Thoracic aorta (tissue), 2 donors: ENCODE results near the gene UGT1A8. TPM values are rescaled to one million over a fixed set of nuclear protein-coding genes. Genes with fewer than 3 reads are reported as not detected.
"Not testable (repeated sequence)": the region's sequence is repeated elsewhere in the genome, so short reads cannot be mapped to it uniquely, and the experiment has no call there.

ENCODE experiments used
- ATAC-seq: fragments of 150-250 bp; one replicate; pipeline ENCODE4 v1.8.0; 2017; ENCODE audit warnings: low read depth; ENCODE audit not compliant: insufficient number of reproducible peaks, low FRiP score
- DNase-seq: peaks from one replicate; pipeline ENCODE4 v3.0.0-alpha.2; 2020; ENCODE audit warnings: low spot score
- H3K27ac ChIP-seq, 2 donors: fragments of 200-600 bp; sonication (generic); 1 replicate in 1 of 2; 2 replicates in 1 of 2; pipeline ENCODE4 v1.5.1; 2016; ENCODE audit warnings: mild to moderate bottlenecking in 2 of 2, moderate library complexity in 2 of 2
- H3K27me3 ChIP-seq: fragments of 200-600 bp; sonication (generic); replicated peaks from 2 replicates; pipeline ENCODE4 v1.6.0; 2016; ENCODE audit warnings: mild to moderate bottlenecking; ENCODE audit not compliant: insufficient read depth
- H3K36me3 ChIP-seq: fragments of 200-600 bp; sonication (generic); one replicate; pipeline ENCODE4 v1.5.1; 2016
- H3K4me1 ChIP-seq, 2 donors: fragments of 200-600 bp; sonication (generic); 1 replicate in 1 of 2; 2 replicates in 1 of 2; pipeline versions ENCODE4 v1.5.1 to v1.6.0; 2016; ENCODE audit warnings: low read depth in 2 of 2, mild to moderate bottlenecking in 1 of 2; ENCODE audit not compliant: control insufficient read depth in 1 of 2
- H3K4me3 ChIP-seq: fragments of 200-600 bp; sonication (generic); 2 replicates; pipeline ENCODE4 v1.5.1; 2016; ENCODE audit warnings: mild to moderate bottlenecking
- H3K9me3 ChIP-seq: fragments of 200-600 bp; sonication (generic); 2 replicates; pipeline ENCODE4 v1.5.1; 2016
- total RNA-seq, 2 donors: library from RNA; depleted of rRNA; stranded (reverse); fragments of >200 nt; gene quantifications; one replicate each; pipeline versions ENCODE4 v1.1.0 to v1.2.3, GENCODE V29; 2016
- TF ChIP-seq, protein P1 (sequence below): fragments of 200-600 bp; sonication (generic); IDR thresholded peaks from one replicate; pipeline ENCODE4 v1.5.1; 2019; ENCODE audit warnings: antibody characterized with exemption

The UGT1A8 gene
- total RNA-seq, 2 donors from 2014 or later: not detected

DNA sequence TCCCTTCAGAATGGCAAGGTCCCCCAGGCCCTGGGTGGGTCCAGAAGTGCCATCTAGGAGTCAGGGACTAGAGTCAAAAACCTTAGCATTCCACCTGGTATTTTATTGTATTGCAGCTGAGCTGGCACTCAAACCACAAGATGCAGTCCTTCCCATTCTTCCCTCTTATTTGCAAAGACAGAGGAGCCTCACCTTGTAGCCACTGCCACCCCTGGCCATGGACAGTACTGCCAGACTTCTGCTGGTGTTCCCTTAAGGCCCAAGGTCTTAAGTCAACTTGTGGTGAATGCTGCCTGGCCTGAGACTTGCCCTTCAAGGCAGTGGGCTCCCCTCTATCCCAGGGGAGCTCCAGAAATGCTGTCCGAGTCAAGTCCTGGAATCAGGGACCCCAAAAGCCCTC is 25.7 kb downstream of the UGT1A8 start:
- Histone ChIP-seq H3K27me3 (no peaks in the 10 kb centered on the region), H3K4me3 (no peak overlapping the region), H3K36me3 (no peaks in the 10 kb centered on the region), H3K4me1 (no peaks in the 10 kb centered on the region), H3K27ac (no peak overlapping the region), H3K9me3 (no peaks in the 10 kb centered on the region)
- no peak for ATAC-seq
- TF ChIP-seq, protein P1, sequence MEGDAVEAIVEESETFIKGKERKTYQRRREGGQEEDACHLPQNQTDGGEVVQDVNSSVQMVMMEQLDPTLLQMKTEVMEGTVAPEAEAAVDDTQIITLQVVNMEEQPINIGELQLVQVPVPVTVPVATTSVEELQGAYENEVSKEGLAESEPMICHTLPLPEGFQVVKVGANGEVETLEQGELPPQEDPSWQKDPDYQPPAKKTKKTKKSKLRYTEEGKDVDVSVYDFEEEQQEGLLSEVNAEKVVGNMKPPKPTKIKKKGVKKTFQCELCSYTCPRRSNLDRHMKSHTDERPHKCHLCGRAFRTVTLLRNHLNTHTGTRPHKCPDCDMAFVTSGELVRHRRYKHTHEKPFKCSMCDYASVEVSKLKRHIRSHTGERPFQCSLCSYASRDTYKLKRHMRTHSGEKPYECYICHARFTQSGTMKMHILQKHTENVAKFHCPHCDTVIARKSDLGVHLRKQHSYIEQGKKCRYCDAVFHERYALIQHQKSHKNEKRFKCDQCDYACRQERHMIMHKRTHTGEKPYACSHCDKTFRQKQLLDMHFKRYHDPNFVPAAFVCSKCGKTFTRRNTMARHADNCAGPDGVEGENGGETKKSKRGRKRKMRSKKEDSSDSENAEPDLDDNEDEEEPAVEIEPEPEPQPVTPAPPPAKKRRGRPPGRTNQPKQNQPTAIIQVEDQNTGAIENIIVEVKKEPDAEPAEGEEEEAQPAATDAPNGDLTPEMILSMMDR: no peak
- no peak for DNase-seq

DNA sequence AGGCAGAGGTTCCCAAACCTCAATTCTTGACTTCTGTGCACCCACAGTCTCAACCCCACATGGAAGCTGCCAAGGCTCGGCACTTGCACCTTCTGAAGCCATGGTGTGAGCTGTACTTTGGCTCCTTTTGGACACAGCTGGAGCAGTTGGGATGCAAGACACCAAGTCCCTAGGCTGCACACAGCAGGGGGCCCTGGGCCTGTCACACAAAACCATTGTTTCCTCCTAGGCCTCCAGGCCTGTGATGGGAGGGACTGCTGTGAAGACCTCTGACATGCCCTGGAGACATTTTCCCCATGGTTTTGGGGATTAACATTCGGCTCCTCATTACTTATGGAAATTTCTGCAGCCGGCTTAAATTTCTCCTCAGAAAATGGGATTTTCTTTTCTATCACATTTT is 28.6 kb downstream of the UGT1A8 start:
- not testable (repeated sequence) for H3K27ac ChIP-seq, H3K4me1 ChIP-seq, H3K9me3 ChIP-seq, H3K27me3 ChIP-seq, ATAC-seq, H3K4me3 ChIP-seq, DNase-seq, H3K36me3 ChIP-seq

DNA sequence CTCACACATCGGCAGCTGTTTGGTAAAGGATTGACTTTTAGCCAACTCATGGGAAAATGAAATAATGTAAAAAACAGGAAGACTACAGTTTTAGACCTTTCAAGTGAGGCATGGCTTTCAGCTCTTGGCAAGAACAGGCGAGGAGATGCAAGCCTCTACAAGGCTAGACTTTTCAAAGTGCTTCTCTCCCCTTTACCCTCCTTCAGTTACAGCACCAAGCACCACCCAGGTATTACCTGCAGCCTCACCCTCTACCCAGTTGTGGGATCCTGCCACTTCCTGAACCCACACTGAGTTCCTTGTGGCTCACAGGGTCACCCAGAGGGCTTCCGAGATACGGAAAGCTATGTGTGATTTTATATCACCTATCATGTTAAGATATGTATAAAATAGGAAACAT is 33.5 kb downstream of the UGT1A8 start:
- H3K4me1 ChIP-seq: no peaks in the 10 kb centered on the region
- TF ChIP-seq, protein P1: no peak
- no peak overlapping the region for H3K4me3 ChIP-seq
- no peak for DNase-seq
- no peaks in the 10 kb centered on the region for H3K27me3 ChIP-seq
- no peak overlapping the region for H3K27ac ChIP-seq
- no peaks in the 10 kb centered on the region for H3K36me3 ChIP-seq
- no peaks in the 10 kb centered on the region for H3K9me3 ChIP-seq
- no peak for ATAC-seq

DNA sequence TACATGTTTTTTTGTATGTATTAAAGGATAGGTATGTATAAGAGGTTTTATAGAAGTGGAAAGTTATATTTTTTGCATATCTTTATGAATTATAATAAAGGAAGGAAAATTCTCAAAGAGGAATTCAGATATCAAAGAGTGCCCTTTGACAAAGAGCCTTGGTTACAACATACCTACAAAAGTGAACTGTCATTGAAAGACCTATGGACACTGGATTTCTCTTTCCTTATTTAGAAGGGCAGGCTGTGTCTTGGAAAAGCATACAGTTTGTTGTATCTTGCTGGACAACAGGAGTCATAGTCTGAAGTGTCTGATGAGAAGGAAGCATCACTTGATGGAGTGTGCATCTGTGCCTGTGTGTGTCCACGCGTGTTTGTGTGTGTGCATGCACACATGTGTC is 34.0 kb downstream of the UGT1A8 start:
- Histone ChIP-seq H3K27me3 (no peaks in the 10 kb centered on the region), H3K4me3 (no peak overlapping the region), H3K27ac (no peak overlapping the region), H3K4me1 (no peaks in the 10 kb centered on the region), H3K9me3 (no peaks in the 10 kb centered on the region), H3K36me3 (no peaks in the 10 kb centered on the region)
- no peak for ATAC-seq
- DNase-seq: no peak
- TF ChIP-seq, protein P1: no peak

DNA sequence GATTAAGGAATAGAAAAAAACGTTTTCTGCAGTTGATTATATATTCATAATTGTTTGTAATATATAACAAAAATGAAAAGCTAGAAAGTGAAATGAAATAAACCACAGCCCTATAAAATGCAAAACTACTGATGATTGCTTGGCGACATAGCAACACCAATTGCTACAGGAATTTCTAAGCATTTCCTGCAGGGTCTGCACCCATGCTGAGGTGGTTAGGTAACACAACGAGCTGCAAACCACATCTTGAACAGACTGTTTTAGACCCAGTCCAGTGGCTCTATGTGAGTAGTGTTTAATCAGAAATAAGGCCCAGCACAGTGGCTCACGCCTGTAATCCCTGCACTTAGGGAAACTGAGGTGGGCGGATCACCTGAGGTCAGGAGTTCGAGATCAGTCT is 37.1 kb downstream of the UGT1A8 start:
- H3K27me3 ChIP-seq: no peaks in the 10 kb centered on the region
- no peak overlapping the region for H3K27ac ChIP-seq
- TF ChIP-seq, protein P1: no peak
- ATAC-seq (no peak), DNase-seq (no peak)
- no peaks in the 10 kb centered on the region for H3K36me3 ChIP-seq
- no peaks in the 10 kb centered on the region for H3K4me1 ChIP-seq
- no peaks in the 10 kb centered on the region for H3K9me3 ChIP-seq
- no peak overlapping the region for H3K4me3 ChIP-seq

DNA sequence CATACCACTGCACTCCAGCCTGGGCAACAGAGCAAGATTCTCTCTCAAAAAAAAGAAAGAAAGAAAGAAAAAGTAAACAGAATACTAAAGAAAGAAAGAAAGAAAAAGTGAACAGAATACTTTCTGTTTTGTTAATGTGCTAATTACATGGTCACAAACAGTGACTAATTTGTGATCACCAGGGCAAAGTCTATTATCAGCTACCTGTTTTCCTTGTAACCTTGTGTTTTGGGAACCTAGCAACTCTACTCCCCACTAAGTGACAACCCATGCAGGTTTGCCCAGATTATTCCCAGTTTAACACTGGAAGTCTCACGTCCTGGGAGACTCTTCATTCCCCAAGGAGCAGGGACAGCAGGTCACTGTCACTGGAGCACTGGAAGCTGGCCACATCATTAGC is 37.6 kb downstream of the UGT1A8 start:
- no peaks in the 10 kb centered on the region for H3K27me3 ChIP-seq
- no peaks in the 10 kb centered on the region for H3K36me3 ChIP-seq
- no peak for ATAC-seq
- no peak for DNase-seq
- H3K4me3 ChIP-seq: no peak overlapping the region
- H3K4me1 ChIP-seq: no peaks in the 10 kb centered on the region
- TF ChIP-seq, protein P1: no peak
- H3K27ac ChIP-seq: no peak overlapping the region
- no peaks in the 10 kb centered on the region for H3K9me3 ChIP-seq

DNA sequence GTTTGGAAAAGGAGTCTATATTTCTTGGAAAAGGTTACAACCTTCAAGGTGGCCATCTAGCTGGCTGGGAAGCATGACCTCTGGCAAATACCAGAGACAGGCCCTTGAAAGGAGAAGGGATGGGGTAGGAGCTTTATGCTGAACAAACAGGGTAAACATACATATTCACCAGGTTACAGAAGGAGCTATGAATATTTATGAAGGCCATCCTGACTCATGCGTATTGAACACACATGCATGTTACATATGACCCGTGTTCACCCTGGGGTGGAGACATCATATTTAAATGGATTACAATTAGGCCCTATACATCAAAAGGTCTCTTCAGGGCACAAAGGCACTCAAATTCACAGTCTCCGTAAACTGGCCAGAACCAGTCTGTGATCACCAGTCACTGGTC is 38.5 kb downstream of the UGT1A8 start:
- not testable (repeated sequence) for H3K4me3 ChIP-seq, H3K36me3 ChIP-seq, H3K9me3 ChIP-seq, DNase-seq, ATAC-seq, H3K27me3 ChIP-seq, H3K4me1 ChIP-seq, H3K27ac ChIP-seq
